Lower leg skin (tissue), 4 donors: Measurements from ENCODE around the gene HDAC1. TPM values are rescaled to one million over a fixed set of nuclear protein-coding genes. Genes with fewer than 3 reads are reported as not detected.

Experiments
- DNase-seq, 2 donors: peaks; one replicate each; pipeline ENCODE4 v3.0.0-alpha.2; 2019; ENCODE audit warnings: low spot score in 2 of 2
- H3K4me3 ChIP-seq: fragments of 200-600 bp; sonication (generic); 2 replicates; pipeline ENCODE4 v1.5.1; 2017; ENCODE audit warnings: mild to moderate bottlenecking, low read depth; ENCODE audit not compliant: poor library complexity, severe bottlenecking
- POLR2A ChIP-seq, 2 donors: fragments of 450-650 bp; IDR thresholded peaks; one replicate each; pipeline ENCODE4 v1.6.1; 2016 to 2017; ENCODE audit warnings: antibody characterized with exemption in 2 of 2, mild to moderate bottlenecking in 1 of 2, moderate library complexity in 1 of 2
- WGBS, 2 donors: methylation state at CpG; one replicate each; pipeline ENCODE4 v1.1.5; 2018; 5-methylcytosine and 5-hydroxymethylcytosine counted together
- intact Hi-C: fragments of 100-400 bp; cut with DNase I; formaldehyde crosslinking; loops from one replicate; pipeline ENCODE4 v1.15.0; 2023; ENCODE audit warnings: low total_unique reads
- total RNA-seq, 4 donors: library from RNA; depleted of rRNA; stranded (reverse); fragments of >200 nt; gene quantifications; one replicate each; pipeline ENCODE4 v1.1.0, GENCODE V29; 2016
- TF ChIP-seq, protein P1 (sequence below), 3 donors: fragments of 450-650 bp; IDR thresholded peaks; one replicate each; pipeline ENCODE4 v1.5.1; 2016; ENCODE audit warnings: antibody characterized with exemption in 3 of 3, mild to moderate bottlenecking in 3 of 3, moderate library complexity in 2 of 3

HDAC1 gene
- total RNA-seq, 4 donors from 2014 or later: 45.7 to 53.9 (median 47.9) TPM

DNA sequence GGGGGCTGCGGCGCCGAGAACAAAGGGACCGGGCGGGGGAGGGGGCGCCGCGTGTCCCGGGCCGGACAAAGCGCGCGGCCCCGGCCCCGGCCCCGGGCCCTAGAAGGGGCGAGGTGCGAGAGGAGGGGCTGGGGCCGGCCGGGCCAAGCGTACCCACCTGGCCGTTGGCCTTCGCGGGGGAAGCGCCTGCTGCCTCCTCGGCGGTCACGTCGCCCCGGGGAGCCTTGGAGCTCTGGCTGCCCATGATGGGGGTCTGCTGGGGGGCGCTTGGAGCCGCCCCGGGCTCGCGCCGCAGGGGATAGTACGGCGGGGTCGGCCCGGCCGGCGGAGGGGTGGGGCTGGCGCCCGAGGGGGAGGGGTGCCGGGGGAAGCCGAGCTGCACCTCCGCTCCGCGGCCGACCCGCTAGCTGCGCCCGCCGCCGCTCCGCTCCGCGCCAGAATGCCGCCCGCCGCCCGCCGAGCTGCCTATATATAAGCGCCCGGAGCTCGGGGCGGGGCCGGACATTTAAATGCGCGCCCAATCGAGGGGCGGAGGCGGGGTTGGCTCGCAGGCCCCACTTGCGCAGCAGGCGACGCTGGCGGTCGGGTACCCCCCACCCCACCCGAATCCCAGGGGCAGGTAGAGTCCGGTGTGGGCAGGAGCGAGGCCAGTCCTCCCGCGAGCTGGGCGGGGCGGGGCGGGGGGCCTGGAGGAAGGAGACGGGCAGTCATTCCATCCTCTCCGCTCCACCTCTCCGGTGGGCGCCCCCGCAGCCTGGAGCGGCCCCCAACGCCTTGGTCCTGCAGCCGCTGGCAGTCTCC is 44.1 kb downstream of the HDAC1 start, which contains the start of gene MARCKSL1:
MARCKSL1 (minus strand) TSS at position 444 of the 801 bp plus-strand sequence; CDS start at position 244, 200 bp downstream.
- TF ChIP-seq, protein P1, sequence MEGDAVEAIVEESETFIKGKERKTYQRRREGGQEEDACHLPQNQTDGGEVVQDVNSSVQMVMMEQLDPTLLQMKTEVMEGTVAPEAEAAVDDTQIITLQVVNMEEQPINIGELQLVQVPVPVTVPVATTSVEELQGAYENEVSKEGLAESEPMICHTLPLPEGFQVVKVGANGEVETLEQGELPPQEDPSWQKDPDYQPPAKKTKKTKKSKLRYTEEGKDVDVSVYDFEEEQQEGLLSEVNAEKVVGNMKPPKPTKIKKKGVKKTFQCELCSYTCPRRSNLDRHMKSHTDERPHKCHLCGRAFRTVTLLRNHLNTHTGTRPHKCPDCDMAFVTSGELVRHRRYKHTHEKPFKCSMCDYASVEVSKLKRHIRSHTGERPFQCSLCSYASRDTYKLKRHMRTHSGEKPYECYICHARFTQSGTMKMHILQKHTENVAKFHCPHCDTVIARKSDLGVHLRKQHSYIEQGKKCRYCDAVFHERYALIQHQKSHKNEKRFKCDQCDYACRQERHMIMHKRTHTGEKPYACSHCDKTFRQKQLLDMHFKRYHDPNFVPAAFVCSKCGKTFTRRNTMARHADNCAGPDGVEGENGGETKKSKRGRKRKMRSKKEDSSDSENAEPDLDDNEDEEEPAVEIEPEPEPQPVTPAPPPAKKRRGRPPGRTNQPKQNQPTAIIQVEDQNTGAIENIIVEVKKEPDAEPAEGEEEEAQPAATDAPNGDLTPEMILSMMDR (IDR thresholded peaks at IDR 0.05): no peak
- TF ChIP-seq POLR2A (IDR thresholded peaks at IDR 0.05): peak in 1 of 2 donors; percentile 21
- H3K4me3 ChIP-seq: peak within 1 kb of the TSS; percentile 59
- 4 to 7% methylated on average over 14 to 30 of the region's 95 CpGs for WGBS, 2 donors
- peak; percentile 54 to 95 for DNase-seq
- intact Hi-C loops: no loop called here

DNA sequence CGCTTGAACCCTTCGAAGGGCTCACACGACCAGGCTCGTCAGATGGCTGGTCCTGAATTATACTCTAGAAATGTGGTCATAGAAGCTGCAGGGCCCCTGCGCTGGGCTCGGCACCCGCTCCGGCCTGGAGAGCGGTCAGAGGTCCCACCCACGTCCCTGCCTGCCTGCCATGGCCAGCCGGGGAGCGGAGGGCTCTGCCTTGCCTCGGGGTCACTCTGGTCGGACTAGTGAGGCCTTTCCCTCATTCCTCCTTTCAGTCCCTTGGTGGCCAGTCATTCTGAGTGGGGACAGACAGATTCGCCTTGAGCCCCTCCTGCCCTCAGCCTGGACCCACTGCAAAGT is 44.7 kb downstream of the HDAC1 start:
- intact Hi-C loops: no loop called here
- H3K4me3 ChIP-seq: no peak overlapping the region
- no peak for DNase-seq
- 26 to 37% methylated on average over 13 to 15 of the region's 15 CpGs for WGBS, 2 donors
- no peak for TF ChIP-seq POLR2A (IDR thresholded peaks at IDR 0.05)
- TF ChIP-seq, protein P1 (IDR thresholded peaks at IDR 0.05): no peak

DNA sequence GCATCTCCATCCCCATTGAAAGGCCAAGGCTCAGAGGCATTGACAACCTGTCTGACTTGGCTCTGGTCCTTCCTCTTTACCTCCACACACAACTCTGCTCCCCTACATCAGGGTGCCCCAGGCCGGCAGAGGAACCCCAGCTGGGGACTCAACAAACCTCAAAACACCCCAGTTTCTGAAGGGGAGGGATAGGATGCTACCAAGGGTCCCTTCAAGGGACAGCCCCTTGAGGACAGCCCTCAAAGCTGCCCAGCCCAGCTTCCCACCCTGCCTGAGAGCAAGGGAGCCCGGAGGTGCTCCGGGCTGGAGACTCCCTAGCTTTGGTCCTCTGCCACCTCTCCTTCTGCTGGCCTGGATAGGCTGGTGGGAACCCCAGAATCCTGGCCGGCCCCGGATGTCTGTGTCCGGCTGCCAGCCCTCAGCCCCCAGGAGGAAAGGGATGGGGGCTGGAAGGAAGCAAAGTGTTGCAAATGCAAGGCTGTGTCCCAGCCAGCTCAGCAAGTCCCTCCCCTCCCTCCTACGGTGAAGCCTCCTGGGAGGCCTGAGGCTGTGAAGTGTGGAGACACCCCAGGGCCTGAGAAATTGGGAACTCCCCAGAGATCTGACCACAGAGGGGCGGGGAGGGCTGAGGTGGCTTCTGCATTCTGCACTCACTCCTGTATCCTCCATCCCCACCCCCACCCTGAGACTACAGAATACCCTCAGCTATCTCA is 45.2 kb downstream of the HDAC1 start:
- no peak for TF ChIP-seq POLR2A (IDR thresholded peaks at IDR 0.05)
- TF ChIP-seq, protein P1 (IDR thresholded peaks at IDR 0.05): no peak
- no peak overlapping the region for H3K4me3 ChIP-seq
- WGBS, 2 donors: 44 to 60% methylated on average over 6 to 8 of the region's 8 CpGs
- no peak for DNase-seq
- intact Hi-C loops: no loop called here

DNA sequence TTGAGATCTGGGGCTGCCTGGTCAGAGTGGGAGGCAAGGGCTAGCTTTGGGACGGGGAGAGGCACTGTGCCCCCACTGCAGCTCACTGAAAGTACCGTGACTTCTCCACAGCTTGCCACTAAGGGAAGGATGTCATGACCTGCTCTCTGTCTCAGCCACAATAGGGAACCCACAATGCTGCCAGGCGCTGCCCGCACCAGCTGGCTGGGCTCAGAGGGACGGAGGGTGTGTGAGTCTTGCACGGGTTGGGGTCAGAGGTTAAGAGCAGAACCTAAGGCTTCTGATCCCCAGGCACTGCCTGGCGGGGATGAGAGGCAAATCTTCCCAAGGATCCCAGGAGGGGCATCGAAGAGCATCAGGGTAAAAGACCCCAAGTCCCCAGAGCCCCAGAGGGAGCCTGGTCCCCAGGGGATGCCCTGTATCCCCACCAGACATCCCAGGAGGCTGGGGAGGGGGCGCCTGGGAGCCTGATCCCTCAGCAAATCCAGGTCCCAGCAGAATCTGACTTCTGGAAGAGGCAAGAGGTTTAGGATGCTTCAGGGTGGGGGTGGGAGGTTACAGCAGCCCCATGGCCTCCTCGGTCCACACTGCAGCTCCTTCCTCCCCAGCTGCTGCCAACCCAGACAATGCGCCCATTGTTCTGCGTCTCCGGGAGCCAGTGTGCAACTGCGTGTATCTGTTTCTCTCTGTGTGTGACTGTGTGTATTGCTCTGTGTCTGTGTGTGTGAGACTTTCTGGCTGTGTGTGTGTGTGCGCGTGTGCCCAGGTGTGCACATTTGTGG is 46.2 kb downstream of the HDAC1 start:
- H3K4me3 ChIP-seq: no peak overlapping the region
- WGBS, 2 donors: 60 to 68% methylated on average over 15 to 16 of the region's 16 CpGs
- DNase-seq: no peak
- no peak for TF ChIP-seq POLR2A (IDR thresholded peaks at IDR 0.05)
- TF ChIP-seq, protein P1 (IDR thresholded peaks at IDR 0.05): no peak
- intact Hi-C loops: no loop called here

DNA sequence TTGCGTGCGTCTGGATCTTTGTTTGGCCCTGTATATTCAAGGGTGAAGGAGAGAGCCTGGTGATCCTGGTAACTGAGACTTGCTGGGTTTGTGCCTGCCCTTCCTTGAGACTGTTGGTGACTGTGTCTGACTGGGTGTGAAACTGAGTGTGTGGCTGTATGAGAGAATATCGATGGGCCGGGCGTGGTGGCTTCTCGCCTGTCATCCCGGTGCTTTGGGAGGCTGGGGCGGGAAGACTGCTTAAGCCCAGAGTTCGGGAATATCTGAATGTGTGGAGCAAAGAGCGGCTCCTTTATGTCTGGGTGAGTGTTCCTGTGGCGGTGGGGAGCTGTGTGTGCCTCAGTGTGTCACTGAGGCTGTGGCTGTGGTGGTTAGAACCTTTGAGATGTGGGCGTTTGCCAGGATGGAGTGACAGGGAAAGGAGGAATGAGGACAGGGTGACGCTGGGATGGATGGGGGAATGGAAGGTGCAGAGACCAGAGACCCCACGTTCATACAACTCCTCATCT is 46.8 kb downstream of the HDAC1 start:
- DNase-seq: no peak
- intact Hi-C loops: no loop called here
- 81 to 83% methylated on average over 14 of the region's 14 CpGs for WGBS, 2 donors
- TF ChIP-seq, protein P1 (IDR thresholded peaks at IDR 0.05): no peak
- no peak for TF ChIP-seq POLR2A (IDR thresholded peaks at IDR 0.05)
- H3K4me3 ChIP-seq: no peak overlapping the region
